Measurements from ENCODE around the gene DLGAP5. TPM values are rescaled to one million over a fixed set of nuclear protein-coding genes. Genes with fewer than 3 reads are reported as not detected.

Gene DLGAP5
- total RNA-seq, 1 experiment from 2014 or later = 55.2 TPM

DNA sequence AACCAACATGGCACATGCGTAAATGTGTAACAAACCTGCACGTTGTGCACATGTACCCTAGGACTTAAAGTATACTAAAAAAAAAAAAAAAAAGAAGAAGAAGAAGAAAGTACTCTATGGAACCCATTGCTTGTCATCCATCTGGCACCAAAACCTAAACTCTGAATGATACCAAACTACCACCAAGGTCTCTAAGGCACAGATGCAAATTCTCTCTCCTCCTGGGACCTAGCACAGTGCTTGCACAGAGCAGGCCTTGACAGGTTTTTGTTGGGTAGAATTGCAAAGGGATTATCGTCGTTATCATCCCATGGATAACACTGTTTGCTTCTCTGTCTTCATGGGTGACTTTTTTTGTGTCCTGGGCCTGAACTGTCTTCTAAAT is 75.5 kb downstream of the DLGAP5 start:
- DNase-seq (ENCODE audit: extremely low read depth, low read depth) = no peak

DNA sequence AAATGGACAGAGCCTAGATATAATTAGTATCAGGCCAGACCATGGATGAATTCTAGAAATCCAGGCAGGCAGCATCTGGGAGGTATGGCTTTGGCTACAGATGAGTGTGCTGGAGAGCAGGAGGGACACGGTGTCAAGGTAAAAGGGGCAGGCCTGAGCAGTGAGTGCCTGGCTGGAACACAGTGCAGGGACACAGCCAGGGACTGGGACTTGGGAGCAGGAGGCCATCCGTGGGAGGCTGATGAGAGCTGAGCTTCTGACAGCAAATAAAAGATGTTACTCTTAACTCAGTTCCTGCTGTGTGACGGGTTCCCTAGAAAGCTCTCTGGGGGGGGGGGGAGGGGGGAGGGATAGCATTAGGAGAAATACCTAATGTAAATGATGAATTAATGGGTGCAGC is 75.9 kb downstream of the DLGAP5 start:
- no peak for DNase-seq (ENCODE audit: extremely low read depth, low read depth)

DNA sequence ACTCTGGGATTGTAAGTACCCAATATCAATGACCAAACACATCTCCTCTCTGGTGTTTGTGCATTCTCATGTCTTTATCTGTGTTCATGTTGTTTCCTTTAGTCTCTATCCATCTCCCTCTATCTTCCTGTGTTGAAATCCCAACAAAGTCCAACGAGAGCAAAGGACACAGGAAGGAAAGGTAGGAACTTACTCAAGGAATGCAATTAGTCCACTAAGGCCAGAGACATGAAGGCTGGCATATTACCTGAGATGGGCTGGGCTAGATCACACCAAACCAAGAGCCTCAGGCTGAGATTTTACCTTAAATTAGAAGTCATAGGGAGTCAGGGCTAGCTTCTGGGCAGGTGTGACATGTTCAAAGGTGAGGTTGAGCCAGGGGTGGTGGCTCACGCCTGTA is 76.7 kb downstream of the DLGAP5 start:
- no peak for DNase-seq (ENCODE audit: extremely low read depth, low read depth)

DNA sequence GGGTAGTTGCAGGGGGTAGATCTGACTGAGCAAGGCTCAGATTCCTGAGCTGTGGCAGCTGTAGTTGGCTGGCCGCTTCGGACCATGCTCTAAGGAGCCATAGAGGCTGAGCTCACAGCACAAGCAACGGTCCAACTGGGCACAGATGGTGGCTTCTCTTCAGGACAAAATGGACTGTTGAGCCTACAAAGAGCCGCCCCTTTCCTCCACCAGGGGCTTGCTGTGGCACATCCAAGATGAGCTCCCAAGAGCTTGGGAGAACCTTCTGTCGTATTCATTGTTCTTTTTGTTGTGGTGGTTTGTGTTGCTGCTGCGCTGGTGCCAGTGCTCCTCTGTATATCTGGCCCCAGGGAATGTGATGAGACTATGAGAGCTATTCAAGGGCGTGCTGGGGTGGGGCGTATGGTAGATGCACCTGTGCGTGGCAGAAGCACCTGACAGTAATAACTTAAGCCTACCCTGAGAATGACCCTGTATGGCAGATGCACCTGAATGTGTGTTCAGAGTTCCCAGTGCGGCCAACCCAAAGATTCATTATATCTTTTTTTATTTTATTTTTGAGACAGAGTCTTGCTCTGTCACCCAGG is 80.2 kb downstream of the DLGAP5 start:
- no peak for DNase-seq (ENCODE audit: extremely low read depth, low read depth)

DNA sequence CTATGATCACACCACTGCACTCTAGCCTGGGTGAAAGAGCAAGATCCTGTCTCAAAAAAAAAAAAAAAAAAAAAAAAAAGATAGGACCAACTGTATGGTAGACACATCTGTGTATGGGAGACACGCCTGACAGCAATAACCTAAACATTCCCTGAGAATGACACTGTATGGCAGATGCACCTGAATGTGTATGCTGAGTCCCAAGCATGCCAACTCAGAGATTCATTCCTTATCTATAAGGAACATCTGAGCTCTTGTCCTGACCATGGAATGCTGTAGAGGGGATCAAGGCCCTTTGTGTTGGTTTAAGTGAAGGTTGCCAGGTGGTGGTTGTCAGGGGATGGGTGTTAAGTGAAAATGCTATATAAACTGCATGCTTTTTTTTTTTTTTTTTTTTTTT is 81.5 kb downstream of the DLGAP5 start:
- no peak for DNase-seq (ENCODE audit: extremely low read depth, low read depth)

DNA sequence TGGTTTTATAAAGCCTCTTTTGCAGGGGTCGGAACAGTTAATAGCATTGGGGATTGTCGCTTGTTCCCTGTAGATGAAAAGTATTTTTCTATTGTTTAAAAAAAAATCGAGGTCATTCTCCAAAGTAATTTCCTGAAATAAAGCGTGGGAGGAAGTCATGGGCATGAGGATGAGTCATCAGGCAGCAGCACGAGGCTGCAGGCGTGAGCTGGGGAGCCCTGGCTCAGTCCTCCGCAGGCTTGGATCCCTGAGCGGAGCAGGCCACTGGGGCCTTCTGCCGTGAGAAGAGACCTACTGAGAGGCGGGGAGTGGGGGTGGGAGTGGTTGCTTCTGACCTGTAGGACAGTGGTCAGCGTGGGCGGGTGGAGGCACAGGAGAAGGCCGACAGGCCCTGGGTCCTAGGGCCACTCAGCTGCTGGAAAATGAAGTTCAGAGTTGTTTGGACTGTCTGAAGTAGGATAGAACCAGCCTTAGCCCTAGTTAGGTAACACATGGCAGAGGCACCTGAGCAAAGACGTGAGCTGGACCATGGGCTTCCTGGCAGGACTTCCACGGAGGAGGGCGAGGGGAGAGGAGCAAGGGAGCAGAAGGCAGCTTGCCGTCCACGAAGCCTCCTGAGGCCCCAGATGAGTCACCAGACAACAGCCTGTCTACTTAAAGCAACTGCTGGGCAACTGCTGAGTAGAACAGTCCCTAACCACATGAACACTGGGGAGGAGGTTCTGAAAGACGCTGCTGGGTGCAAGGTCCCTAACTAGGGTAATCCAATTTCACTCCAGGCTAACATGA is 83.4 kb downstream of the DLGAP5 start:
- DNase-seq (ENCODE audit: extremely low read depth, low read depth) = no peak

DNA sequence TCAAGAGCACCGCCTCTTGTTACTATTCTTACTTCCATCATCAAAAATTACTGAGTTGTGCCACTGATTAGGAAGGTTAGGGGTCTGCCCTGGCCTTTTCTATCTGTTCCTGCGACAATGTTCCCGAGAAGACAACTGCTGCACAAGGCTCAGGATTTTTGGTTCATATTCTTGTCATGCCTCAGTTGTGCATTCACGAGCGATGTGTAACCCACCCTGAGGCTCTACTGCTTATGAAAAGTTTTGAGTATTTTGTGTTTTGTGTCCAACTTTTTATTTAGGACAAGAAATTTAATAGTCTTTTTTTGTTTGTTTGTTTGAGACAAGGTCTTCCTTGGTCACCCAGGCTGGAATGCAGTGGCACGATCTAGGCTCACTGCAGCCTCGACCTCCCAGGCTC is 85.4 kb downstream of the DLGAP5 start:
- no peak for DNase-seq (ENCODE audit: extremely low read depth, low read depth)

DNA sequence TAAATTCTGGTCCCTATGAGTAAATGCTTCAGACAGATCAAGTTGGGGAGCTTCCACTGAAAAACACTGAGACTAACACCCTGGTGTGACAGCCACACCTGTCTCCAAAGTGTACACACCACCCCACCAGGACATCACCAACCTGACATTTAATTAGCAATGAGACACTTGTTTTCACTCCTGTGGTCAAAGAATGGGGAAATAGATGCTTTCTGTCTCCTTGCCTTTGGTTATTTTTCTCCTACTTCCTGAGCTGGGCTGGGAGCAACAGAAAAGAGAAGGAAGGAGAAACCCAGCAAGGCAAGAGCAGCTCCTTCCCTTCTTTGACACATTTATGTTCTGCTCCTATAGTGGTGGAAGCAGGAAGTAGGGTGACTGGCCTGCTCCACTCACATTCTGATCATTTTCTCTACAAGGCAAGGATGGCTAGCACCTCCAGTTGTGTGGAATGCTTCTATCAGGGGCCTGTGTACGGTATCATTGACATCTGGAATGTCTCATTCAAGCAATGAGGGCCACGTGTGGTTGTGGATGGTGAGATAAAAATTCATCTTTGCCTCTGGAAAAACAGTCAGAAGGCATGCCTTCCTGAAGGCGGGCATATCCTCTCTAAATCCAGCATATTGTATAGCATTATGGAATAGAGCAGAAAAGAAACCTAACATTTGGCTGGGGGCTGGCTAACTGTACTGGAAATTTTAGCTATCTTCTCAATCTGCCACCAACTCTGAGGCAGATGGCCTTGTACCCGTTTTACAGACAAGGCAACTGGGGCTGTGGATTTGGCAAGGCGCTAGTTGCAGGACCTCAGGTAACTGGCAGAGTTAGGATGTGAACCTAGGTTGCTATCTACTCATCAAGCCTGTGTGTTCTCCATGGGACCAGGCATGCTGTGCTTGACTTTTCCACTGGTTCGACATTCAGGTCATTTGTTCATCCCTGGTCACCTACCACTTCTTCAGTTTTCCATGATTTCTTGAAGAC is 87.1 kb downstream of the DLGAP5 start:
- no peak for DNase-seq (ENCODE audit: extremely low read depth, low read depth)

DNA sequence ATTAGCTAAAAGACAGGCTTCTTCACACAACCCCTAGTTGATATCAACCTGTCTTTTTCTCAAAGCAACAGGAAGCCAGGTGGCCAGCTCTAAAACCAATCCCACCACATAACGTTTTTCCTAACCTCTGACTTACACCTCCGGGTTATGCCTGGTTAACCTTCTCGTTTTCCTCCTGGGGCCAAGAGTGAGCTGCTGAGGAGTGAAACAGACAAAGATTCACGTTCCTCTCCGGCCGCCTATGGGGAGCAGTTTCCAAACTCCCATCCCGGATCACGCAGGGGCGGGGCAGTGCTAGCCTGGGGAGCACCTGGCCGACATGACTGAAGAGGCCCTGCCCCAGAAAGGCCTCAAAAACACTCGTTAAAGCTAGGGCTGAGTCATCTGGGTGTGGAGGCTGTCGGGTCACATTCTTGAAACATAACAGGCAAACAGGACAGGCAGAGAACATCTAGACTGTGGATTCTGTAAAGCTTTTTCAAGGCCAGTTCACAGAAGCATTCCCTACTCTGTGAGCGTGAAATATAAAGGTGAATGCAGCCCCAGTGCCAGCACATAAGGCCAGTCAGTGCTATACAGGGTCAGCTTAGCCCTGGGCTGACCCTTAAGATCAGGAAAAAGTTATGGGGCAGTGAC is 88.3 kb downstream of the DLGAP5 start:
- DNase-seq (ENCODE audit: extremely low read depth, low read depth) = peak; percentile 94

DNA sequence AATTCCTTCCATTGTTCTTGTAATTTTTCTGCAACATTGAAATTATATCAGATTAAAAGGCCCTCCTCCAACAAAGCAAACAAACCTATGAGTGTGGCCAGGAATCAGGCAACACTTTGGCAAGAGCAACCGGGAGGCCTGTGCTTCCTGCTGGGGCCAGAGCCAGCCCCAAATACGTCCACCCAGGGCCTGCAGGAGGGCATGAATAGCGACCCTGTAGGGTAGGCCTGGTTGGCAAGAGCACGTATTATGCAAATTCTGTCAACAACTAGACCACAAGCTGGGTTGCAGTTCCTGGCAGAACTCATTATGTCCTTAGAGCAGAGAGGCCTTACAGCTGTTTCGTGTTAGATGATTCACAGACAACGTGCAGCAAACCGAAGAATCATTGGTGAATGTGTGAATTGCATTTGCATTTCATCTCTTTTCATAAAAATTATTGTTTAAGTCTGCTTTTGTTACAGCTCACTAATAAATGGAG is 89.2 kb downstream of the DLGAP5 start:
- DNase-seq (ENCODE audit: extremely low read depth, low read depth) = peak; percentile 89

DNA sequence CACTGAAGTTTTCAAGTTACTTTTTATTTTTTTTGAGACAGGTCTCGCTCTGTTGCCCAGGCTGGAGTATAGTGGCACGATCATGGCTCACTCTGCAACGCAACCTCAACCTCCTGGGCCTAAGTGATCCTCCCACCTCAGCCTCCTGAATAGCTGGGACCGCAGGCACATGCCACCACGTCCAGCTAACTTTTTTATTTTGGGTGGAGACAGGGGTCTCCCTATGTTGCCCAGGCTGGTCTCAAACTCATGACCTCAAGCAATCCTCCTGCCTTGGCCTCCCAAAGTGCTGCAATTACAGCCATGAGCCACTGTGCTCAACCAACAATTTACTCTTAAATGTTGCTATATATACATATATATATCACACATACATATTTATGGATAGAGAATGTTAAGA is 89.7 kb downstream of the DLGAP5 start:
- DNase-seq (ENCODE audit: extremely low read depth, low read depth) = no peak

DNA sequence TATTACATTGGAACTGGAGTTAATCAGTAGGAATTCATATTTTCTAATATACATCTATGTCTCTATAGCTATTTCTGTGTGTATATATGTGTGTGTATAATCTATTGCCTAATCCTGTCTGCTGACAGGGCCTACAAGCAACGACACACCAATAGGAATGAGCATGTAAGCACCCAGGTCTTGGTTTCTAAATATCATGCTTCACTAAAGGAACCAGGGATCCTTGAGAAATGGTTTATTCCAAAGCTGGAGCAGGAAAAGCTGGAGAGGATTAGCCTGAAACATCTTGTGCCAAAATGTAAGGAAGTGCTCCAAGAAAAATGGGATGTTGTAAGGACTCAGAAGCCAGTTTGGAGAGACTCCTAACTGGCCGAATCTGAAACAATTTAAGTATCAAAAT is 91.6 kb downstream of the DLGAP5 start:
- no peak for DNase-seq (ENCODE audit: extremely low read depth, low read depth)

DNA sequence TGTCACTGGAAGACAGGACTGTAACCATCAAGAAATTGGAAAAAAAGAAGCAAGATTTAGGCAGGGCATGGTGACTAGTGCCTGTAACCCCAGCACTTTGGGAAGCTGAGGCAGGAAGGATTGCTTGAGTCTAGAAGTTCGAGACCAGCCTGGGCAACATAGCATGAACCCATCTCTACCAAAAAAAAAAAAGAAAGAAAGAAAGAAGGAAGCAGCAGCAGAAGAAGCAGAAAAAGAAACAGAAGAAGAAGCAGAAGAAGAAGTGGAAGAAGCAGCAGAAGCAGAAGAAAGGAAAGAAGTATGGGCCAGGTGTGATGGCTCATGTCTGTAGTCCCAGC is 92.9 kb downstream of the DLGAP5 start:
- DNase-seq (ENCODE audit: extremely low read depth, low read depth) = no peak

Other genes with a start within 250 kb of the DLGAP5 start
- gene WDHD1, start 164.5 kb downstream of the DLGAP5 start, total RNA-seq (2014; rRNA removed; shearing (Covaris generic)) = 13.6 and 14.3 TPM in 2 replicates
- 29.6 and 31.4 TPM in 2 replicates for gene SOCS4, start 164.3 kb downstream of the DLGAP5 start, total RNA-seq (2014; rRNA removed; shearing (Covaris generic))
- gene MAPK1IP1L, start 139.9 kb downstream of the DLGAP5 start, total RNA-seq (2014; rRNA removed; shearing (Covaris generic)) = 129 and 131 TPM in 2 replicates
- gene LGALS3, start 62.3 kb downstream of the DLGAP5 start, total RNA-seq (2014; rRNA removed; shearing (Covaris generic)) = 1,075 and 1,155 TPM in 2 replicates
- gene FBXO34, start 79.8 kb upstream of the DLGAP5 start, total RNA-seq (2014; rRNA removed; shearing (Covaris generic)) = 19.8 and 21.4 TPM in 2 replicates
- 11.3 and 13.1 TPM in 2 replicates for gene ATG14, start 220.2 kb upstream of the DLGAP5 start, total RNA-seq (2014; rRNA removed; shearing (Covaris generic))
- gene TBPL2, start 249.0 kb upstream of the DLGAP5 start, total RNA-seq (2014; rRNA removed; shearing (Covaris generic)) = not detected in 2 replicates

Data from NCI-H460 (cell line).